HG03039 (cell line): Measurements from ENCODE around the gene RAB6B.
"Not testable (repeated sequence)": the region's sequence is repeated elsewhere in the genome, so short reads cannot be mapped to it uniquely, and the experiment has no call there.

Experiments used
- ATAC-seq: cut with Tn5 transposase; IDR thresholded peaks from one replicate; pipeline ENCODE4 v1.9.1; 2021; ENCODE audit warnings: mild to moderate bottlenecking, moderate library complexity; ENCODE audit not compliant: unreplicated experiment

Gene RAB6B

GRCh38 chr3:133821767-133822638 is 73.7 kb downstream of the RAB6B start:
- ATAC-seq = no peak

DNA sequence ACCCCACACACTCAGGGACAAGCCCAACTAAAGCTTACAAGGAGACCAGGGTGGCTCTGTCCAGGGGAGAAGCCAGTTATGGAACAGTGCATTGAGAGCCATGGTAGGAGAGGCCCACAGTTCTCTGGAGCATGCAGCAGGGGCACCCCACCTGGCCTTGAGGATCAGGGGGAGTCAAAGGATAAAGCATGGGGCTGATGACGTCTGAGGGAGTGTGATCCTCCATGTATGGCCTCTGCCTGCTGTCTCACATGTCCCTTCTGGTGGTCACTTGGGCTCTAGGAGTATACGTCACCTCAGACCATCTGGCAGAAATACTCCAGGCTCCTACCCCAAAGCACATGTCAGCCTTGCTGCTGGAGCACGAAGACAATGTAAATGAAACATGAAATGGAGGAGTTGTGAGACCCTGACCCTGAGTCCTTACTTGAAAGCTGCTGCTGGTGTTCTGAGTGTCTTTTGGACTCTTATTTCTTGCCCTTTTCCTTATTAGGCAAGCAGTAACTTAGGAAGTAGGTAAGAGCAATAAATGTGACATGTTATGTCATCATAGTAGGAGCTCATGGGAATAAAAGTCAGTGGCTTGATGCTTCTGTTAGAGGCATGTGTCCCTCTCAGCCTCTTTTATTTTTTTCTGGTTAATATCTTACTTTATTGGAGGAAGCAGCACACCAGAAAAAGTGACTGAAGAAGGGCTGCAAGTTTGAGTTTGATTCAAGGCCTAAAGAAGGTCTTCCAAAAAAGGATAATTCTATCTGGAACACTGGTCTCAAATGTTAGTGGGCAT is 74.6 kb downstream of the RAB6B start:
- ATAC-seq = no peak

GRCh38 chr3:133820129-133820528 is 75.6 kb downstream of the RAB6B start:
- no peak for ATAC-seq

GRCh38 chr3:133815386-133815785 is 80.3 kb downstream of the RAB6B start:
- ATAC-seq = no peak

DNA sequence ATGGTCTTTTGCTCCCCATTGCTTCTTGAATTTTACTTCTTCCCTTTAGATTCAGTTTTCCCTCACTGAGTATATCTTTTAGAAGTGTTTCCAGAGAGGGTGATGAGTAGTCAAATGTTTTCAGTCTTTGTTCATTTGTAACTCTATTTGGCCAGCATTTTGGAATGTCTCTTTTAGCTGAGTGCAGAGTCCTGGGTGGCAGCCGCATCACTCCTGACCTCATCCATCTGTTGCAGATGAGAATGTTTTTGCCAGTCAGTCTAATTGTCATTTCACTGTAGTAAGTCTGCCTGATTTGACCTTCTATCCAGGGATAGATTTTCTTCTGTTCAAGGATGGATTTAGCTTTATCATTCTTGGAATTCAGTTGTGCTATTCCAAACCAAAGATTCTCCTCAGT is 82.8 kb downstream of the RAB6B start:
- no peak for ATAC-seq

DNA sequence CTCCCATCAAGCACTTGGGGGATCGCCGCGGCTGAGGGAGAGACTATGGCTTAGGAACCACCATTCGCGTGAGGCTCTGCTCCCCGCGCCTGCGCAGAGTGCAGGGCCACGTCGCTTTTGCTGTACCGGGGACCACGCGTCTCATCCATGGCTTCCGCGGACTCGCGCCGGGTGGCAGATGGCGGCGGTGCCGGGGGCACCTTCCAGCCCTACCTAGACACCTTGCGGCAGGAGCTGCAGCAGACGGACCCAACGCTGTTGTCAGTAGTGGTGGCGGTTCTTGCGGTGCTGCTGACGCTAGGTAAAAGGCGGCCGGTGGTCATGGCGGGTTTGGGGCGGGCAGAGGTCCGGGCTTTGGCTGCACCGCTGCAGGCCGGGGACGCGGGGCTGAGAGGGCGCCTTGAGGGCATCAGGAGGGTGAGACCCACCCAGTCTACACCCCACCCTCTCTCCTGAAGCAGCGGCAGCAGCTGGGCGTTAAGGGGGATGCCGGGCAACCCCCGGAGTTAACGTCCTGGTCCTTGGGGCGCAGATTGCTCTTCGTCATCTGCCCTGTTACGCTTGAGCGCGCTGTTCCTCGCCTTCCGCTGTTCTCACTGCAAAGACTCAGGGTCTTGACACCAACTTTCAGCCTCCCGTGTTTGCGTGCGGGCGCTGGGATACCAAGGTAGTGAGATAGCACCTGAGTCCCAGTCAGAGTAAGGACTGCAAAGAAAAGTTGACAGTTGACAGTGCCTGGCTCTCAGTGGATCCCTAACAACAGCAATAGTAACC is 89.8 kb downstream of the RAB6B start, which contains the start of gene SRPRB:
Gene SRPRB (plus strand): TSS at position 114 of the 774 bp plus-strand sequence. CDS start 34 bp downstream, at position 148.
- peak; percentile 98 for ATAC-seq

GRCh38 chr3:133805384-133805701 is 90.3 kb downstream of the RAB6B start:
- ATAC-seq = no peak

- no peak for ATAC-seq
Measured at GRCh38 chr3:133804896-133805295, 90.8 kb downstream of the RAB6B start.

DNA sequence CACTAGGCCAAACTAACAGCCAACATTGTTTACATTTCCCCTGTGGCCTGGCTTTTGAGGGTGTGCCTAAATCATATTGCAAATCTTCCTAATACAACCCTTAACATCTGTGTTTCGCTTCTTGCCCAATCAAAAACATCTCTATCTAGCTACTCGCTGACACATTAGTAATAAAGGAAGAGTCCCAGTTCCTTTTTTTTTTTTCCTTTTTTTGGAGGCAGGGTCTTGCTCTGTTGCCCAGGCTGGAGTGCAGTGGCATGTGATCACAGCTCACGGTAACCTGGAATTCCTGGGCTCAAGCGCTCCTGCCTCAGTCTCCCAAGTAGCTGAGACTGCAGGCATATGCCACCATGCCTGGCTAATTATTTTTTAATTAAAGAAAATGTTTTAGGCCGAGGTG is 92.2 kb downstream of the RAB6B start:
- no peak for ATAC-seq

GRCh38 chr3:133799794-133800585 is 95.7 kb downstream of the RAB6B start:
- ATAC-seq = no peak

GRCh38 chr3:133797396-133798105 is 98.1 kb downstream of the RAB6B start:
- no peak for ATAC-seq

DNA sequence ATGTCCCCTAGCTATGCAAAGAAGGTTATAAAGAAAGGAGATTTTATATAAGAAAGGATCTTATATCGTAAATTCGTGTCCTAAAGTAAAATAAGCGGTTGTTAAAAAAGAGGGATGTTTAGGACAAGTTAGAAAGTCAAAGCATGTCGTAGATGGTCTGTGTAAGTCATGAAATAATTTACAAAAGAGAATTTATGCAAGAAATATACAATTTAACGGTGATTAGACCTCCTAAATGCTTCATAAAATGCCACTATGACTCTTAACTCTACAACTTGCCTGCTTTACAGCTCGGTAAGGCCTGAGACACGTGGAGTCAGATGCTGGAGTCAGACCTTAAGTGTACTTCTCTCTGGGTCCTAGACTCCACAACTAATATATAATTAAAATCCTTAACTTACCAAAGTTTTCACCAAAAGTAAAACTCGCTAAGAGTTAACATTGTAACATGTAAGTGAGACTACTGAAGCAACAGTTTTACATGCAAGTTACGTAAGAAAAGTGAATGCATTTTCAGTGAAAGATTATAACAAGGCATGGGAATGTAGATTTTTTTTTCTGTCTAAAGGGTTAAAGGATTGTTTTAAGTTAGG is 103.4 kb downstream of the RAB6B start:
- ATAC-seq = no peak

DNA sequence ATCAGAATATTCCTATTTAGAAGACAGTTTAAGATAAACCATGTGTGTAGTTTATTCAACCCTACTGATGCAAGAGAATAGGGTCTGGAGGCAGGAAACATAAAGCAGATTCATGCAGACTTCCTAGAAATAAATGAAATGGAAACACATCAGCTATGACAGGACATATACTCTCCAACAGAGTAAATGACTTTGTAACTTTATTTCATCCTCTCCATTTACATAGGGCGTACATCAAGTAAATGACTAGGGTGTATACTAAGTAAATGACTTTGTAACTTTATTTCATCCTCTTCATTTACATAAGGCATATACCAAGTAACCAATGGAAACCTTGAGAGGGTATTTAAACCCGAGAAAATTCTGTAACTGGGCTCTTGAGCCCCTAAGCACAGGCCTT is 107.7 kb downstream of the RAB6B start:
- no peak for ATAC-seq

DNA sequence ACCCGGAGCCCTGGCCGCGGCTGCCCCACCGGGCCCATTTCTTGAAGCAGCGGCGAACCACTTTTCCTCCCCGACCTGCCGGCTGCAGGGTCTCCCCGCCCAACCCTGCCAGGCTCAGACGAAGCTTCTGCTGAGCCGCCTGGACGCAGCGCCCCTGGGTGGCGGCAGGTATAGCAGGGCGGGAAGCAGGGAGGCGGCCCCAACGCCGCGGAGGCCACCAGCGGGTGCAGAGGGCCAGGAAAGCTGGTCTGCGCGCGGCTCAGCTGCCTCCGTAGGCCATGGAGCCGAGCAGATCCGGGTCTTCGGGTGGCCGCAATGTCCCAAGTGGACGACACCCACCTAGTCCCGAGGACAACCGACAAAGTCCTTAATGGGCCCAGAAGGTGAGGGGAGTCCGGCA is 111.9 kb downstream of the RAB6B start:
- ATAC-seq = no peak

DNA sequence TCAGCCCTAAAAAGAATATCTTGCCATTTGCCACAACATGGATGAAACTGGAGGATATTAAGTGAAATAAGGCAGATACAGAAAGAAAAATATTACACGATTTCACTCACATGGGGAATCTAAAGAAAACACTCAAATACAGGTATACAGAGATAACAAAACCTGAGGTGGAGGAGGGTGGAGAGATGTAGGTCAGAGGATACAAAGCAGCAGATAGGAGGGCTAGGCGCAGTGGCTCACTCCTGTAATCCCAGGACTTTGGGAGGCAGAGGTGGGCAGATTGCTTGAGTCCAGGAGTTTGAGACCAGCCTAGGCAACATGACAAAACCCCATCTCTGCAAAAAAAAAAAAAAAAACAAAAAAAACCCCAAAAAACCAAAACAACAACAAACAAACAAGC is 113.2 kb downstream of the RAB6B start:
- no peak for ATAC-seq

DNA sequence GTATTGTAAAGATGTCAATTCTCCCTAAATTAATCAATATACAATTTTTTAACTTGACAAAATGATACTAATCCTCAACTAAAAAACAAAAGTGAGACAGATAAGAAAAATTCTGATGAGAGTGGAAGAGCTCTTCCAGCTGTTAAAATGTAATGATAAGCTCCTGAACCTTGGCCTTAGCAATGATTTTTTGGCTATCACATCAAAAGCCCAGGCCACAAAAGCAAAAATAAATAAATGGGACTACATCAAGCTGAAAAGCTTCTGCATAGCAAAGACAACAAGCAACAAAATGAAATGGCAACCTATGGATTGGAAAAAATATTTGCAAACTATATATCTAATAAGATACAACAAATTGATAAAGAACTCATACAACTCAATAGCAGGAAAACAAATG is 114.1 kb downstream of the RAB6B start:
- no peak for ATAC-seq

DNA sequence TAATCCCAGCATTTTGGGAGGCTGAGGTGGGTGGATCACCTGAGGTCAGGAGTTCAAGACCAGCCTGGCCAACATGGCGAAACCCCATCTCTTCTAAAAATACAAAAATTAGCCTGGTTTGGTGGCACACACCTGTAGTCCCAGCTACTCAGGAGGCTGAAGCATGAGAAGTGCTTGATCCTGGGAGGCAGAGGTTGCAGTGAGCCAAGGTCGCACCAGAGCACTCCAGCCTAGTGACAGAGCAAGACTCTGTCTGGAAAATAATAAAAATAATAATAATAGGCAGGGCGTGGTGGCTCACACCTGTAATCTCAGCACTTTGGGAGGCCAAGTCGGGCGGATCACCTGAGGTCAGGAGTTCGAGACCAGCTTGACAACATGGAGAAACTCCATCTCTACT is 114.9 kb downstream of the RAB6B start:
- not testable (repeated sequence) for ATAC-seq

- ATAC-seq = no peak
Measured at GRCh38 chr3:133779626-133780203, 116.0 kb downstream of the RAB6B start.
